ENCODE results near the gene PLCXD1. TPM values are rescaled to one million over a fixed set of nuclear protein-coding genes. Genes with fewer than 3 reads are reported as not detected.
"Not testable (repeated sequence)": the region's sequence is repeated elsewhere in the genome, so short reads cannot be mapped to it uniquely, and the experiment has no call there.

The PLCXD1 gene, protein sequence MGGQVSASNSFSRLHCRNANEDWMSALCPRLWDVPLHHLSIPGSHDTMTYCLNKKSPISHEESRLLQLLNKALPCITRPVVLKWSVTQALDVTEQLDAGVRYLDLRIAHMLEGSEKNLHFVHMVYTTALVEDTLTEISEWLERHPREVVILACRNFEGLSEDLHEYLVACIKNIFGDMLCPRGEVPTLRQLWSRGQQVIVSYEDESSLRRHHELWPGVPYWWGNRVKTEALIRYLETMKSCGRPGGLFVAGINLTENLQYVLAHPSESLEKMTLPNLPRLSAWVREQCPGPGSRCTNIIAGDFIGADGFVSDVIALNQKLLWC
- 10 to 100 TPM; 22.4 to 78.3 (median 54.2) TPM for total RNA-seq

DNA sequence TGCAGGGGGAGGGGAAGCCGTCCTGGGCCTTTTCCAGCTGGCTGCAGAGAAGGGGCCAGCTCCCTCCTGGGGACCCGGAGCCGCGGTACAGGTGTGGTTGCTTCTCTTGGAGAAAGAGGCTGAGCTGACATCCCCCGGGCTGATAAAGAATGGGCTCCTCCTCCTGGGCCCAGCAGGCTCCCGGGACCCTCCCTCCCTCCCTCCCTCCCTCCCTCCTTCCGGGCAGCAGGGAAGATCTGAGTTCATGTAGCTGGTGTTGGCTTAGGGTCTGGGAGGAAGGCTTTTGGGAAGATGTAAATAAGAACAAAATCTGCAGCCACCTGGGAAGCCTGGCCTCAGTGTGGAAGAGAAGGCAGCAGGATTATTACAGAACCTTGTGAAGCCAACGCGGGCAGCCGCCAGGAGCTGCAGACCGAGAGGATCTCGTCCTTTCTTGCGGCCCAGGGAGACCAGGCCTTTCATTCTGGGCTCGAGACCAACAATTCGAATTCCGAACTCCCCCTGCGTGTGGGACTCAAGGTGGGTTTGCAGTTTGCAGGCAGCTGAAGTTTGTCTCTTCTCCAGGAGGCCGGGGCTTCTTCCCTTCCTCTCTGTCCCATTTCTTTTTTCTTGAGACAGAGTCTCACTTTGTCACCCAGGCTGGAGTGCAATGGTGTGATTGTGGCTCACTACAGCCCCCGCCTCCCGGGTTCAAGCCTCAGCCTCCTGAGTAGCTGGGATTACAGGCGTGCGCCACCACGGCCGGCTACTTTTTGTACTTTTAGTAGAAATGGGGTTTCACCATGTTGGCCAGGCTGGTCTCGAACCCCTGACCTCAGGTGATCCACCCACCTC is at the start of gene PLCXD1:
TSS of gene PLCXD1 (plus strand) at position 216 of the 834 bp plus-strand sequence. CDS start 2,807 bp downstream, outside the sequence.
- Histone ChIP-seq H3K36me3 (peaks cover 13% of the 10 kb centered on the region), H3K9me3 (no peaks in the 10 kb centered on the region), H3K4me3 (peak within 1 kb of the TSS; percentile 28), H3K27ac (no peak within 1 kb of the TSS), H3K4me1 (peaks cover 33% of the 10 kb centered on the region), H3K27me3 (no peaks in the 10 kb centered on the region)
- WGBS = 59% methylated on average over 18 of the region's 25 CpGs
- DNase-seq (ENCODE audit: low spot score in 2 of 2) = peak; percentile 36 to 78
- TF ChIP-seq EP300 (IDR thresholded peaks at IDR 0.05) = no peak
- no peak for TF ChIP-seq POLR2A (IDR thresholded peaks at IDR 0.05)
- TF ChIP-seq, protein P1, sequence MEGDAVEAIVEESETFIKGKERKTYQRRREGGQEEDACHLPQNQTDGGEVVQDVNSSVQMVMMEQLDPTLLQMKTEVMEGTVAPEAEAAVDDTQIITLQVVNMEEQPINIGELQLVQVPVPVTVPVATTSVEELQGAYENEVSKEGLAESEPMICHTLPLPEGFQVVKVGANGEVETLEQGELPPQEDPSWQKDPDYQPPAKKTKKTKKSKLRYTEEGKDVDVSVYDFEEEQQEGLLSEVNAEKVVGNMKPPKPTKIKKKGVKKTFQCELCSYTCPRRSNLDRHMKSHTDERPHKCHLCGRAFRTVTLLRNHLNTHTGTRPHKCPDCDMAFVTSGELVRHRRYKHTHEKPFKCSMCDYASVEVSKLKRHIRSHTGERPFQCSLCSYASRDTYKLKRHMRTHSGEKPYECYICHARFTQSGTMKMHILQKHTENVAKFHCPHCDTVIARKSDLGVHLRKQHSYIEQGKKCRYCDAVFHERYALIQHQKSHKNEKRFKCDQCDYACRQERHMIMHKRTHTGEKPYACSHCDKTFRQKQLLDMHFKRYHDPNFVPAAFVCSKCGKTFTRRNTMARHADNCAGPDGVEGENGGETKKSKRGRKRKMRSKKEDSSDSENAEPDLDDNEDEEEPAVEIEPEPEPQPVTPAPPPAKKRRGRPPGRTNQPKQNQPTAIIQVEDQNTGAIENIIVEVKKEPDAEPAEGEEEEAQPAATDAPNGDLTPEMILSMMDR (IDR thresholded peaks at IDR 0.05) = no peak
- no peak for TF ChIP-seq POLR2AphosphoS5 (IDR thresholded peaks at IDR 0.05)

- H3K9me3 ChIP-seq; H3K27me3 ChIP-seq; H3K4me1 ChIP-seq; H3K27ac ChIP-seq; H3K36me3 ChIP-seq; DNase-seq (ENCODE audit: low spot score in 2 of 2); H3K4me3 ChIP-seq: not testable (repeated sequence)
- no CpG with 5 or more reads among the region's 45 CpGs for WGBS
These were observed 49.4 kb upstream of the PLCXD1 start for GRCh38 chrX:231637-232277.

DNA sequence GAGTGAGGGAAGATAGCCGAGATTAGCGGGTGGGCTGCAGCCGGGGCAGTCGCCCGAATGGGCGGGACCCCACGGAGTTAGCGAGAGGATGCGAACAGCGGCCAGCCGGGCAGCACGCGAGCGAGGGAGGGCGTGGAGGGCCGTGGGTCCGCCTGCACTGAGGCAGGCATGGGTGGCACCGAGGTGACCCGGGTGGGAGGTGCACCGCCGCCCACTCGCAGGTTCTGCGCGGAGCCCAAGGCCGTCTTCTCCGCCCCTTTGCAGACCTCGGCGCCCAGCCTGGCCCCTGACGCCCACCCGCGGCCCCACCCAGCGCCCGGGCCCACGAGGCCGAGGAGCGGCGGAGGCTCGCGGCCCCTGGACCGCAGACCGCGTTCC is 48.9 kb upstream of the PLCXD1 start:
- DNase-seq (ENCODE audit: low spot score in 2 of 2); H3K27me3 ChIP-seq; H3K27ac ChIP-seq; H3K9me3 ChIP-seq; H3K4me3 ChIP-seq; H3K4me1 ChIP-seq; H3K36me3 ChIP-seq: not testable (repeated sequence)
- no CpG with 5 or more reads among the region's 42 CpGs for WGBS

DNA sequence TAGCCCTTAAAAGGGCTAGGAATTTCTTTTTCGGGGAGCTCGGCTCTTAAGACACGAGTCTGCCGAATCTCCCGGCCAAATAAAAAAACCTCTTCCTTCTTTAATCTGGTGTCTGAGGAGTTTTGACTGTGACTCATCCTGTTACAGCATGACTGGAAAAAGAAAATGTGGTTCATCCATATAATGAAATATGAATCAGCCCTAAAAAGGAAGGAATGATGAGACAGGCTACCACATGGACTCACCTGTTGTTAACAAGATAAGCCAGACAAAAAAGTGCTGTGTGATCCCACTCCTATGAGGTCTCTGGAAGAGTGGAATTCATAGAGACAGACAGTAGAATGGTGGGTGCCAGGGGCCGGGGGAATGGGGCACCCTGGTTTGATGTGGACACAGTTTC is 45.0 kb upstream of the PLCXD1 start:
- no CpG with 5 or more reads among the region's 6 CpGs for WGBS
- not testable (repeated sequence) for H3K36me3 ChIP-seq; DNase-seq (ENCODE audit: low spot score in 2 of 2); H3K9me3 ChIP-seq; H3K4me3 ChIP-seq; H3K4me1 ChIP-seq; H3K27ac ChIP-seq; H3K27me3 ChIP-seq

DNA sequence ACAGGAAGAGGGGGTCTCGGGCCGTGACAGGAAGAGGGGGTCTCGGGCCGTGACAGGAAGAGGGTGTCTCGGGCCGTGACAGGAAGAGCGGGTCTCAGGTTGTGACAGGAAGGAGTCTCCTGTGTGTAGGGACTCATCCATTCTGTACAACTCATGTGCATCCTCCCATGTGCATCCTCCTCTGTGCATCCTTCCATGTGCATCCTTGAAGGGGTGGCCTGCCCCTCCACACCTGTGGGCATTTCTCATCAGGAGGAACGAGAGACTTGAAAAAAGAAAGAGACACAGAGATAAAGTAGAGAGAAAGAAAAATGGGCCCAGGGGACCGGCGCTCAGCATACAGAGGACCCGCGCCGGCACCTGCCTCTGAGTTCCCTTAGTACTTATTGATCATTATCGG is 30.2 kb upstream of the PLCXD1 start:
- no peak overlapping the region for H3K4me3 ChIP-seq
- no peaks in the 10 kb centered on the region for H3K4me1 ChIP-seq
- no peak overlapping the region for H3K27ac ChIP-seq
- no peaks in the 10 kb centered on the region for H3K27me3 ChIP-seq
- H3K36me3 ChIP-seq = no peaks in the 10 kb centered on the region
- no peaks in the 10 kb centered on the region for H3K9me3 ChIP-seq
- no peak for DNase-seq (ENCODE audit: low spot score in 2 of 2)
- 97% methylated on average over 7 of the region's 14 CpGs for WGBS
- TF ChIP-seq, protein P1 (IDR thresholded peaks at IDR 0.05) = no peak
- TF ChIP-seq POLR2AphosphoS5 (IDR thresholded peaks at IDR 0.05) (no peak), POLR2A (IDR thresholded peaks at IDR 0.05) (no peak), EP300 (IDR thresholded peaks at IDR 0.05) (no peak)

GRCh38 chrX:251396-252243 is 29.6 kb upstream of the PLCXD1 start:
- not testable (repeated sequence) for H3K27me3 ChIP-seq; H3K9me3 ChIP-seq; H3K4me3 ChIP-seq; H3K27ac ChIP-seq; H3K4me1 ChIP-seq; H3K36me3 ChIP-seq; DNase-seq (ENCODE audit: low spot score in 2 of 2)
- WGBS = 77% methylated on average over 17 of the region's 17 CpGs
